Upper lobe of left lung (tissue), 6 donors: ENCODE data around the gene SNAPC4. TPM values are rescaled to one million over a fixed set of nuclear protein-coding genes. Genes with fewer than 3 reads are reported as not detected.

Experiments used
- ATAC-seq, 2 donors: fragments of 200-7000 bp; cut with Tn5 transposase; one replicate each; pipeline ENCODE4 v1.9.1; 2022; ENCODE audit warnings: mild to moderate bottlenecking in 2 of 2, moderate library complexity in 2 of 2; ENCODE audit not compliant: low FRiP score in 2 of 2
- DNase-seq, 2 donors: peaks; one replicate each; pipeline ENCODE4 v3.0.0-alpha.2; 2019 to 2020
- H3K27ac ChIP-seq, 4 donors: fragments of 200-600 bp; sonication (generic); one replicate each; pipeline ENCODE4 v1.5.1; 2016 to 2019
- H3K27me3 ChIP-seq, 4 donors: fragments of 200-600 bp; sonication (generic); one replicate each; pipeline ENCODE4 v1.5.1; 2017 to 2019
- H3K36me3 ChIP-seq, 4 donors: fragments of 200-600 bp; sonication (generic); one replicate each; pipeline ENCODE4 v1.5.1; 2016 to 2019
- H3K4me1 ChIP-seq, 4 donors: fragments of 200-600 bp; sonication (generic); one replicate each; pipeline ENCODE4 v1.5.1; 2018 to 2019
- H3K4me3 ChIP-seq, 4 donors: fragments of 200-600 bp; sonication (generic); one replicate each; pipeline ENCODE4 v1.5.1; 2017 to 2019; ENCODE audit warnings: mild to moderate bottlenecking in 2 of 4, moderate library complexity in 1 of 4
- H3K9me3 ChIP-seq, 4 donors: fragments of 200-600 bp; sonication (generic); one replicate each; pipeline ENCODE4 v1.5.1; 2018 to 2019
- EP300 ChIP-seq, 4 donors: sonication (generic); formaldehyde crosslinking; IDR thresholded peaks; one replicate each; pipeline ENCODE4 v1.5.1; 2017; ENCODE audit warnings: antibody characterized with exemption in 4 of 4, control low read depth in 2 of 4
- POLR2A ChIP-seq, 4 donors: fragments of 450-650 bp; IDR thresholded peaks; one replicate each; pipeline ENCODE4 v1.5.1; 2016 to 2017; ENCODE audit warnings: antibody characterized with exemption in 4 of 4, mild to moderate bottlenecking in 2 of 4
- POLR2AphosphoS5 ChIP-seq, 2 donors: sonication (generic); formaldehyde crosslinking; IDR thresholded peaks; one replicate each; pipeline ENCODE4 v1.5.1; 2017; ENCODE audit warnings: antibody characterized with exemption in 2 of 2
- WGBS, 2 donors: methylation state at CpG; one replicate each; pipeline ENCODE4 v1.1.5; 2017 to 2018; 5-methylcytosine and 5-hydroxymethylcytosine counted together
- total RNA-seq, 6 donors: library from RNA; depleted of rRNA in 4 of 6; stranded (reverse); fragments of >200 nt in 4 of 6; gene quantifications; one replicate each; pipeline versions ENCODE4 v1.1.0 to v1.2.1, GENCODE V29; 2016 to 2021
- TF ChIP-seq, protein P1 (sequence below), 6 experiments: fragments of 450-650 bp in 4 of 6; fragments of 200-600 bp in 2 of 6; sonication (generic) in 2 of 6; IDR thresholded peaks; one replicate each; pipeline ENCODE4 v1.5.1; 2016 to 2019; ENCODE audit warnings: antibody characterized with exemption in 6 of 6
- donor health status: DM: no; HTN: no; CAD: no; lungs with moderate emphysema.
- donor health status: DM: no; HTN: yes; CAD: no; lungs with severe emphysema.

The SNAPC4 gene
- 10 to 100 TPM in 3 of 6 donors, 1 to 10 TPM in 3; 7.8 to 35.6 (median 13.2) TPM for total RNA-seq

DNA sequence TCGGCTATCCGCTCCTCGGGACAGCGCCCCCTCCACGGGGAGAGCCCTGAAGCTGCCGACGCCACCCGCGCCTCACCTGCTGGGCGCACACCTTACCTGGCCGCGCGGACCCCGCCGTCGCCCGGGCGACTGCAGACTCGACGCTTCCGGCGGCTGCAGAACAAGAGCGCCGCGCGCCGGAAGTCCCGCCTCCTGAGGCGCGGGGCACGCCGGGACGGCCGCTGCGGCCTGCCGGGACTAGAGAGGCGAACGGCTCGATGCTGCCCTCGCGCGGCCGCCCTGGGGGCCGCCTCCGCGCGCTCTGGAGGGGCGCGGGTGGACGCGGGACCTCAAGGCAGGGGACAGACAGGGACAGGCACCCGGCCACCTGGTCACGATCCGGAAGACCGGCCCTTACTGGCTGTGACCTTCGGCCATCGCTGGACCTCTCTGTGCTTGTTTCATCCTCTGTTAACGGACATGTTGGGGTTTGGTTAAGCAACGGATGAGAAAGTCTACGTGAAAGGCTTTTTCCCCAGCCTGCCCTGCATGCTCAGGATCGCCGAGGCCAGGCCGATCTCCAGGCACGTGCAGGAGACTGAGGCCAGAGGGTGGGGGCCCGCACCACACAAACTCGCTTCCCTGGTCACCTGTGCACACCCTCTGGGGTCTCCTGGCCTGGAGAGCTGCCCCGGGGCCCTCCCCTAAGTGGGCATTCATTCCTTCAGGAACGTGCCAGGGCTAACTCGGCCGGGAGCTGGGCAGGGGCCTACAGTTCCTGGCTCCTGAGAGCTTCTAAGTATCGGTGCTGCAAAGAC, at the start of gene SNAPC4:
SNAPC4 (minus strand) TSS at position 133 of the 797 bp plus-strand sequence. CDS start 1,742 bp downstream, outside the sequence.
- TF ChIP-seq POLR2A (IDR thresholded peaks at IDR 0.05) (peak in 2 of 4 donors; percentile 55 to 80), EP300 (IDR thresholded peaks at IDR 0.05) (no peak), POLR2AphosphoS5 (IDR thresholded peaks at IDR 0.05) (peak; percentile 54 to 59)
- TF ChIP-seq, protein P1, sequence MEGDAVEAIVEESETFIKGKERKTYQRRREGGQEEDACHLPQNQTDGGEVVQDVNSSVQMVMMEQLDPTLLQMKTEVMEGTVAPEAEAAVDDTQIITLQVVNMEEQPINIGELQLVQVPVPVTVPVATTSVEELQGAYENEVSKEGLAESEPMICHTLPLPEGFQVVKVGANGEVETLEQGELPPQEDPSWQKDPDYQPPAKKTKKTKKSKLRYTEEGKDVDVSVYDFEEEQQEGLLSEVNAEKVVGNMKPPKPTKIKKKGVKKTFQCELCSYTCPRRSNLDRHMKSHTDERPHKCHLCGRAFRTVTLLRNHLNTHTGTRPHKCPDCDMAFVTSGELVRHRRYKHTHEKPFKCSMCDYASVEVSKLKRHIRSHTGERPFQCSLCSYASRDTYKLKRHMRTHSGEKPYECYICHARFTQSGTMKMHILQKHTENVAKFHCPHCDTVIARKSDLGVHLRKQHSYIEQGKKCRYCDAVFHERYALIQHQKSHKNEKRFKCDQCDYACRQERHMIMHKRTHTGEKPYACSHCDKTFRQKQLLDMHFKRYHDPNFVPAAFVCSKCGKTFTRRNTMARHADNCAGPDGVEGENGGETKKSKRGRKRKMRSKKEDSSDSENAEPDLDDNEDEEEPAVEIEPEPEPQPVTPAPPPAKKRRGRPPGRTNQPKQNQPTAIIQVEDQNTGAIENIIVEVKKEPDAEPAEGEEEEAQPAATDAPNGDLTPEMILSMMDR (IDR thresholded peaks at IDR 0.05): peak; percentile 93 to 99 (median 98)
- peak within 1 kb of the TSS; percentile 19 to 78 (median 32) for H3K27ac ChIP-seq
- peak within 1 kb of the TSS; percentile 80 to 98 (median 94) for H3K4me3 ChIP-seq
- 9 to 10% methylated on average over 2 to 38 of the region's 71 CpGs for WGBS, 2 donors
- peaks cover 14 to 23% (median 17%) of the 10 kb centered on the region in 4 donors for H3K4me1 ChIP-seq
- no peaks in the 10 kb centered on the region for H3K9me3 ChIP-seq
- H3K27me3 ChIP-seq: no peaks in the 10 kb centered on the region
- DNase-seq: peak; percentile 90 to 99
- ATAC-seq: peak; percentile 92 to 97
- peaks cover 11 to 52% (median 44%) of the 10 kb centered on the region in 4 donors for H3K36me3 ChIP-seq

- Histone ChIP-seq H3K9me3 (no peaks in the 10 kb centered on the region), H3K4me1 (no peaks in the 10 kb centered on the region), H3K4me3 (no peak overlapping the region), H3K36me3 (peaks cover 37 to 100% (median 86%) of the 10 kb centered on the region in 4 donors), H3K27me3 (no peaks in the 10 kb centered on the region), H3K27ac (no peak overlapping the region)
- no peak for DNase-seq
- TF ChIP-seq POLR2A (IDR thresholded peaks at IDR 0.05) (no peak), EP300 (IDR thresholded peaks at IDR 0.05) (no peak), POLR2AphosphoS5 (IDR thresholded peaks at IDR 0.05) (no peak)
- TF ChIP-seq, protein P1 (IDR thresholded peaks at IDR 0.05): no peak
- WGBS, 2 donors: 94% methylated on average over 3 of the region's 3 CpGs
- no peak for ATAC-seq
Measured at GRCh38 chr9:136448655-136449054, 48.7 kb upstream of the SNAPC4 start.

DNA sequence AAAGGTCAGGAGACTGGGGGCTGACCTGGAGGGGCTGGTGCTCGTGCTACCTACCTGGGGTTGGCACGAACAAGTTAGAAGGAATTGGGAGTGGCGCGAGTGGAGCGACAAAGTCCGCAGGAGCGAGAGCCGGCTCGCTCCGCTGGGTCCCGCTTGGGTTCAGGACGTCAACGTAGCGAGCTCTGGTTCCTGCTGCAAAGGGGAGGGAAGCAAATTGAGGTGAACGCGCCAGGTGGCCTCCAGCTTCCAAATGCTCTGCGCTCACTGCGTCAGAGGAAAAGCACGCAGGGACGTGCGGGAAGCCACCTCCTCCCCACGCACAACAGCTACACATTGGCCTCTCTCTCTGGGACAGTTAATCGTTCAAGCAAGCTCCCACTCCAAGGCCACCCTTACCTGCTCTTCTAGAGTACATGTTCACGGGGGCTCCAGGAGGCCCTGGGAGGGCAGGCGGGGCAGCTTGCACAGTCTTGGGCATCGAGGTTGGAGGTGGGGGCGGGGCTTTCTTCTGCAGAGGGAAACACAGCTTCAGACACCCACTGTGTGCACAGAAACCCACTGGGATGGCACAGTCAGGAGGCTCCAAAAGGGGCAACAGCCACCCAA, 47.3 kb upstream of the SNAPC4 start:
- WGBS, 2 donors: 95% methylated on average over 27 of the region's 27 CpGs
- Histone ChIP-seq H3K27me3 (no peaks in the 10 kb centered on the region), H3K36me3 (peaks cover 33 to 100% (median 92%) of the 10 kb centered on the region in 4 donors), H3K4me3 (no peak overlapping the region), H3K9me3 (no peaks in the 10 kb centered on the region), H3K4me1 (no peaks in the 10 kb centered on the region), H3K27ac (no peak overlapping the region)
- ATAC-seq (no peak), DNase-seq (peak in 1 of 2 donors; percentile 54)
- TF ChIP-seq POLR2AphosphoS5 (IDR thresholded peaks at IDR 0.05) (no peak), EP300 (IDR thresholded peaks at IDR 0.05) (no peak), POLR2A (IDR thresholded peaks at IDR 0.05) (no peak)
- TF ChIP-seq, protein P1 (IDR thresholded peaks at IDR 0.05): no peak

GRCh38 chr9:136445799-136446198, 45.8 kb upstream of the SNAPC4 start:
- DNase-seq (no peak), ATAC-seq (no peak)
- 88 to 93% methylated on average over 7 of the region's 7 CpGs for WGBS, 2 donors
- no peak overlapping the region for H3K4me3 ChIP-seq
- H3K27ac ChIP-seq: no peak overlapping the region
- no peaks in the 10 kb centered on the region for H3K4me1 ChIP-seq
- no peaks in the 10 kb centered on the region for H3K9me3 ChIP-seq
- H3K36me3 ChIP-seq: peaks cover 33 to 100% (median 95%) of the 10 kb centered on the region in 4 donors
- TF ChIP-seq POLR2AphosphoS5 (IDR thresholded peaks at IDR 0.05) (no peak), EP300 (IDR thresholded peaks at IDR 0.05) (no peak)
- TF ChIP-seq, protein P1 (IDR thresholded peaks at IDR 0.05): no peak
- no peaks in the 10 kb centered on the region for H3K27me3 ChIP-seq
